NT2/D1 (cell line): Measurements from ENCODE around the gene MYMX.

Experiments used
- DNase-seq: peaks from one replicate; pipeline ENCODE4 v3.0.0-alpha.2; 2011; ENCODE audit warnings: low read depth, low spot score
- H3K27me3 ChIP-seq: 2 replicates; pipeline ENCODE4 v1.6.0; 2011; ENCODE audit warnings: mild to moderate bottlenecking; ENCODE audit not compliant: insufficient read length, insufficient read depth
- H3K36me3 ChIP-seq: 2 replicates; pipeline ENCODE4 v1.6.1; 2011; ENCODE audit warnings: mild to moderate bottlenecking, low read length, mixed read lengths; ENCODE audit not compliant: insufficient read depth, insufficient read length
- H3K4me1 ChIP-seq: 2 replicates; pipeline ENCODE4 v1.5.1; 2011; ENCODE audit not compliant: insufficient read depth, insufficient read length
- H3K4me3 ChIP-seq: 2 replicates; pipeline ENCODE4 v1.5.1; 2011; ENCODE audit warnings: low read depth; ENCODE audit not compliant: insufficient read length
- H3K9ac ChIP-seq: 2 replicates; pipeline ENCODE4 v1.6.0; 2011; ENCODE audit warnings: low read depth; ENCODE audit not compliant: insufficient read length
- H3K9me3 ChIP-seq: 2 replicates; pipeline ENCODE4 v1.5.1; 2011; ENCODE audit warnings: mild to moderate bottlenecking, low read length; ENCODE audit not compliant: insufficient read depth
- SUZ12 ChIP-seq: IDR thresholded peaks from 2 replicates; pipeline ENCODE4 v1.6.1; 2011; ENCODE audit not compliant: insufficient read length, insufficient read depth; ENCODE audit errors: extremely low read depth
- YY1 ChIP-seq: IDR thresholded peaks from 2 replicates; pipeline ENCODE4 v1.6.1; 2011; ENCODE audit not compliant: insufficient read length, insufficient read depth
- ZNF274 ChIP-seq: IDR thresholded peaks from 2 replicates; pipeline ENCODE4 v1.6.1; 2011; ENCODE audit warnings: mild to moderate bottlenecking, low read depth, low read length

The MYMX gene

GRCh38 chr6:44266347-44266746 lies 49.6 kb downstream of the MYMX start:
- Histone ChIP-seq H3K4me3 (no peak overlapping the region), H3K9ac (no peak overlapping the region), H3K9me3 (no peaks in the 10 kb centered on the region), H3K4me1 (peaks cover 27% of the 10 kb centered on the region), H3K36me3 (peaks cover 15% of the 10 kb centered on the region), H3K27me3 (peaks cover 27% of the 10 kb centered on the region)
- no peak for DNase-seq
- TF ChIP-seq YY1: no peak
- TF ChIP-seq ZNF274: no peak
- TF ChIP-seq SUZ12: no peak

GRCh38 chr6:44267252-44267651 lies 50.5 kb downstream of the MYMX start:
- no peaks in the 10 kb centered on the region for H3K9me3 ChIP-seq
- TF ChIP-seq SUZ12 (no peak), ZNF274 (no peak), YY1 (no peak)
- no peak overlapping the region for H3K4me3 ChIP-seq
- no peak for DNase-seq
- H3K27me3 ChIP-seq: peaks cover 27% of the 10 kb centered on the region
- peaks cover 6% of the 10 kb centered on the region for H3K36me3 ChIP-seq
- H3K4me1 ChIP-seq: peaks cover 25% of the 10 kb centered on the region
- no peak overlapping the region for H3K9ac ChIP-seq
